ENCODE results near the gene CYP27C1. TPM values are rescaled to one million over a fixed set of nuclear protein-coding genes. Genes with fewer than 3 reads are reported as not detected.

The CYP27C1 gene
- total and polyA plus RNA-seq, 2 of the 13 experiments (the other 11 are each of a cell fraction or from before 2014, with no cell fraction given) = not detected

DNA sequence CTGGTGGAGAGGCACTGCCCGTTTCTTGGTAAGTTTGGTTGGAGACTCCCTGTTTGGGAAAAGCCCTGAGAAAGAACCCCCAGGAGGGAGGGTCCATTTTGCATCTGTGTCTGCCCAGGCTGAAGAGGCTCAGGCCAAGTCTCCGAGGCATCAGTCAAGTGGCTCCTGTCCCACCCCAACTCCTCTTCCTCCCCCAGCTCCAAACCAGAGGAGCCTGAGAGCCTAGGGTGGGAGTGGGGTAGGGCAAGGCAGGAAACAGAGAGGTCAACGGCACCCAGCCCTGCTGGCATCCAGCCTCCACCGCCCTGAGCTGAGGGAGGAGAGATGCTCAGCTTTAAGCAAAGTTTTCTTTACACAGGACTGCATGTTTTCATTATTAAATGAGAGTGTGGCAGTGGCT lies 38.2 kb downstream of the CYP27C1 start:
- Histone ChIP-seq H3K79me2 (ENCODE audit: insufficient read depth, low read length) (no peaks in the 10 kb centered on the region), H4K20me1 (ENCODE audit: insufficient read depth, low read length) (no peaks in the 10 kb centered on the region), H2AFZ (ENCODE audit: low read length) (no peak overlapping the region), H3K4me3 (replicated peaks in 1 of 3; ENCODE audit: insufficient read depth in 1 of 3, low read depth in 2 of 3, low read length in 3 of 3) (no peak overlapping the region), H3K36me3 (replicated peaks in 1 of 2; ENCODE audit: control insufficient read depth in 1 of 2, insufficient read depth in 2 of 2, low read length in 2 of 2) (no peaks in the 10 kb centered on the region), H3K4me2 (ENCODE audit: low read depth, low read length) (no peak overlapping the region), H3K9ac (ENCODE audit: insufficient read depth, low read depth, low read length) (no peak overlapping the region), H3K9me3 (ENCODE audit: low read length) (no peaks in the 10 kb centered on the region), H3K27ac (ENCODE audit: extremely low read length, insufficient read depth, low read length) (no peak overlapping the region), H3K4me1 (ENCODE audit: insufficient read depth, low read length) (no peaks in the 10 kb centered on the region), H3K27me3 (ENCODE audit: control insufficient read depth in 1 of 2, insufficient read depth in 2 of 2, low read length in 2 of 2) (peaks cover 0 to 37% of the 10 kb centered on the region in 2 experiments; a peak in 4 of 5 replicates)
- TF ChIP-seq, protein P1, sequence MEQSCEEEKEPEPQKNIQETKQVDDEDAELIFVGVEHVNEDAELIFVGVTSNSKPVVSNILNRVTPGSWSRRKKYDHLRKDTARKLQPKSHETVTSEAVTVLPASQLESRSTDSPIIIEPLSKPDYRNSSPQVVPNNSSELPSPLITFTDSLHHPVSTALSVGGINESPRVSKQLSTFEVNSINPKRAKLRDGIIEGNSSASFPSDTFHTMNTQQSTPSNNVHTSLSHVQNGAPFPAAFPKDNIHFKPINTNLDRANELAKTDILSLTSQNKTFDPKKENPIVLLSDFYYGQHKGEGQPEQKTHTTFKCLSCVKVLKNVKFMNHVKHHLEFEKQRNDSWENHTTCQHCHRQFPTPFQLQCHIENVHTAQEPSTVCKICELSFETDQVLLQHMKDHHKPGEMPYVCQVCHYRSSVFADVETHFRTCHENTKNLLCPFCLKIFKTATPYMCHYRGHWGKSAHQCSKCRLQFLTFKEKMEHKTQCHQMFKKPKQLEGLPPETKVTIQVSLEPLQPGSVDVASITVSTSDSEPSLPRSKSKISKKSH (CRISPR knock-in tag; IDR thresholded peaks at IDR 0.05; ENCODE audit: borderline replicate concordance) = no peak
- TF ChIP-seq ZNF274 (CRISPR knock-in tag; IDR thresholded peaks at IDR 0.05) (no peak), SMC3 (IDR thresholded peaks at IDR 0.05; ENCODE audit: low read length) (no peak)
- 11% methylated on average over 4 of the region's 4 CpGs for WGBS (ENCODE audit: low lambda C conversion rate)
- CTCF ChIA-PET (ENCODE audit: low intra/inter-chr PET ratio, low total read pairs) = no interaction called here
- no TSS peak for BruUV-seq (replicated peaks)
- ATAC-seq (no peak), DNase-seq (ENCODE audit: low spot score) (no peak), FAIRE-seq (no peak)
- POLR2A ChIA-PET = interaction anchor here (0.7 kb wide), 1 partner anchor 369 kb away, joined by 3 read pairs; no protein-coding TSS in a partner anchor
- in situ Hi-C loops (cut with HindIII; ENCODE audit: extremely low pct_ligation_motif_present, low pct_unique_long_range_greater_than_20kb) (no loop called here), intact Hi-C loops (cut with micrococcal nuclease; ENCODE audit: unreplicated experiment) (no loop called here)

GRCh38 chr2:127179766-127180165 lies 40.3 kb downstream of the CYP27C1 start:
- H3K27ac ChIP-seq (ENCODE audit: extremely low read length, insufficient read depth, low read length) = no peak overlapping the region
- in situ Hi-C loops (cut with HindIII; ENCODE audit: extremely low pct_ligation_motif_present, low pct_unique_long_range_greater_than_20kb) = no loop called here
- CTCF ChIA-PET (ENCODE audit: low intra/inter-chr PET ratio, low total read pairs) = no interaction called here
- POLR2A ChIA-PET = no interaction called here
- TF ChIP-seq, protein P2, sequence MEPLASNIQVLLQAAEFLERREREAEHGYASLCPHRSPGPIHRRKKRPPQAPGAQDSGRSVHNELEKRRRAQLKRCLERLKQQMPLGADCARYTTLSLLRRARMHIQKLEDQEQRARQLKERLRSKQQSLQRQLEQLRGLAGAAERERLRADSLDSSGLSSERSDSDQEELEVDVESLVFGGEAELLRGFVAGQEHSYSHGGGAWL (CRISPR knock-in tag; IDR thresholded peaks at IDR 0.05) = no peak
- TF ChIP-seq SOX13 (IDR thresholded peaks at IDR 0.05) = no peak
- no peak for TF ChIP-seq SOX13 (CRISPR knock-in tag; conservative IDR thresholded peaks at IDR 0.05 in 1 of 2, IDR thresholded peaks at IDR 0.05 in 1 of 2)
- TF ChIP-seq, protein P3, sequence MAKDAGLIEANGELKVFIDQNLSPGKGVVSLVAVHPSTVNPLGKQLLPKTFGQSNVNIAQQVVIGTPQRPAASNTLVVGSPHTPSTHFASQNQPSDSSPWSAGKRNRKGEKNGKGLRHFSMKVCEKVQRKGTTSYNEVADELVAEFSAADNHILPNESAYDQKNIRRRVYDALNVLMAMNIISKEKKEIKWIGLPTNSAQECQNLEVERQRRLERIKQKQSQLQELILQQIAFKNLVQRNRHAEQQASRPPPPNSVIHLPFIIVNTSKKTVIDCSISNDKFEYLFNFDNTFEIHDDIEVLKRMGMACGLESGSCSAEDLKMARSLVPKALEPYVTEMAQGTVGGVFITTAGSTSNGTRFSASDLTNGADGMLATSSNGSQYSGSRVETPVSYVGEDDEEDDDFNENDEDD (CRISPR knock-in tag; IDR thresholded peaks at IDR 0.05; ENCODE audit: borderline replicate concordance) = no peak
- no peak for TF ChIP-seq ZNF124 (CRISPR knock-in tag; IDR thresholded peaks at IDR 0.05)
- no peak for TF ChIP-seq RXRA (CRISPR knock-in tag; IDR thresholded peaks at IDR 0.05)
- no peaks in the 10 kb centered on the region for H3K4me1 ChIP-seq (ENCODE audit: insufficient read depth, low read length)
- H3K4me3 ChIP-seq (replicated peaks in 1 of 3; ENCODE audit: insufficient read depth in 1 of 3, low read depth in 2 of 3, low read length in 3 of 3) = no peak overlapping the region
- H3K27me3 ChIP-seq (ENCODE audit: control insufficient read depth in 1 of 2, insufficient read depth in 2 of 2, low read length in 2 of 2) = peaks cover 0 to 48% of the 10 kb centered on the region in 2 experiments; a peak in 4 of 5 replicates
- no peaks in the 10 kb centered on the region for H4K20me1 ChIP-seq (ENCODE audit: insufficient read depth, low read length)
- intact Hi-C loops (cut with micrococcal nuclease; ENCODE audit: unreplicated experiment) = no loop called here
- no TSS peak for BruUV-seq (replicated peaks)
- H3K79me2 ChIP-seq (ENCODE audit: insufficient read depth, low read length) = no peaks in the 10 kb centered on the region
- H2AFZ ChIP-seq (ENCODE audit: low read length) = no peak overlapping the region
- DNase-seq (ENCODE audit: low spot score) (no peak), ATAC-seq (no peak), FAIRE-seq (no peak)
- no peaks in the 10 kb centered on the region for H3K36me3 ChIP-seq (replicated peaks in 1 of 2; ENCODE audit: control insufficient read depth in 1 of 2, insufficient read depth in 2 of 2, low read length in 2 of 2)
- no peak overlapping the region for H3K4me2 ChIP-seq (ENCODE audit: low read depth, low read length)
- H3K9ac ChIP-seq (ENCODE audit: insufficient read depth, low read depth, low read length) = no peak overlapping the region
- 46% methylated on average over 3 of the region's 3 CpGs for WGBS (ENCODE audit: low lambda C conversion rate)
- H3K9me3 ChIP-seq (ENCODE audit: low read length) = no peaks in the 10 kb centered on the region

Measured in HepG2 (cell line).